ENCODE measurements around the gene KRT80.

Gene KRT80

GRCh38 chr12:52126605-52127578 is 64.9 kb downstream of the KRT80 start:
- DNase-seq: no peak

GRCh38 chr12:52126050-52126604 is 65.7 kb downstream of the KRT80 start:
- DNase-seq: no peak

GRCh38 chr12:52125476-52125900 is 66.3 kb downstream of the KRT80 start:
- DNase-seq: no peak

GRCh38 chr12:52123487-52124186 is 68.2 kb downstream of the KRT80 start:
- DNase-seq: no peak

- DNase-seq: no peak
Observed at GRCh38 chr12:52122904-52123303, 68.9 kb downstream of the KRT80 start.

GRCh38 chr12:52122540-52122871 is 69.3 kb downstream of the KRT80 start:
- DNase-seq: no peak

GRCh38 chr12:52121824-52122539 is 69.8 kb downstream of the KRT80 start:
- peak; percentile 55 for DNase-seq

GRCh38 chr12:52120951-52121823 is 70.6 kb downstream of the KRT80 start:
- DNase-seq: no peak

- peak; percentile 4 for DNase-seq
Observed at GRCh38 chr12:52119398-52120254, 72.2 kb downstream of the KRT80 start.
